ENCODE measurements around the gene MDP1.

Gene MDP1

DNA sequence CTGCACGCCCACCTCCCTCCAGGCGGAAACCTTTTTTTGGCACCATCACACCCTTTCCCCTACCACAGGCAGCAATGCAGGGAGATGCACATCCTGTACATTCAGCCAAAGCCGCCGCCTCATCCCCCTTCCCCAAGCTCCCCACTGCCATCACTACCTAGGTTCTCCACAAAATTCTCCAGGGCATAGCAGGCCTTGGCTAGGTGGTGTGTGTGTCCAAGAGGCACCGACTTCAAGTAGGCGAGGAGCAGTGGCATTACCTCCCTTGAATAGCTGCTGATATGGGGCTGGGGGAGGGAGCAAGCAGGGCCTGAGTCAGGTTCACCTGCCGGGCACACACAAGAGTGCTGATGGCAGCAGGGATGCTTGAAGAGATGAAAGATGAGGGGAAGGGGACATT lies 30.8 kb downstream of the MDP1 start:
- FAIRE-seq: no peak
- DNase-seq (ENCODE audit: extremely low spot score, insufficient read length, low read depth): no peak

DNA sequence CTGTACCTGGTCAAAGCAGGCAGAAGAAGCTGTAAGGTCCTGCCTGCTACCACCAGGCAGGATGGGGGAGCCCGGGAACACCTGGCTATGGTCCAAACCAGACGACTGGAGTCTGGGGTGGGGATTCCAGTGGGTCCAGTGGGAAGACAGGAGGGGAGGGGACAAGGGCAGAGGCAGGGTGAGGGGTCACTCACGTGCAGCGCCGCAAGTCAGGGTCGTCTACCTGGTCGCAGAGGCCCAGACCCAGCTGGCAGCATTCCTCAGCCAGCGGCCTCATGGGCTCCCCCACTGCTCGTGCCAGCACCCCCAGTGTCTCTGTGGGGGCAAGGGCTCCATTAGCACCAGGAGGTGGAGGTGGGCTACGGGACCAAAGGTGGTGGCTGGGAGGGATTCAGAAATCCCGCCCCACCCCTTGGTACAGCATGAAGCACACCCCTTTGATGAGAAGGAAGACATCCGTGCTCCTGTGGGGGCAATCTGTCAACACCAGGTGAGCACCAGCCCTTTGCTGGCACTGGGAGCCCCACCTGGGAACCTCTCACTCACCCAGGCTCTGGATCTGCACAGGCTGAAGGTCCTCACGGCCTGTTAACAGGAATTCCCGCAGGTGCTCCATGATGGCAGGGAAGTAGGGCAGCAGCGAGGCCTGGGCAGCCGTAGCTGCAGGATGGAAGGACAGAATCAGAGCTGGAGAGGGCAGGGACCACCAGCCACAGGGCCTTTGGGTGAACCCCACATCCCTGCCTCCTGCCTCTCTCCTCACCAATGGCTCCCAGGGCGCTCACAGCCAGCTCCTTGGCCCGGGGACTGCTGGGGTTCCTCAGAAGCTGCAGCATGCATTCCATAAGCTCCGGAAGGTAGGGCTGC lies 31.5 kb downstream of the MDP1 start:
- FAIRE-seq (no peak), DNase-seq (ENCODE audit: extremely low spot score, insufficient read length, low read depth) (no peak)

DNA sequence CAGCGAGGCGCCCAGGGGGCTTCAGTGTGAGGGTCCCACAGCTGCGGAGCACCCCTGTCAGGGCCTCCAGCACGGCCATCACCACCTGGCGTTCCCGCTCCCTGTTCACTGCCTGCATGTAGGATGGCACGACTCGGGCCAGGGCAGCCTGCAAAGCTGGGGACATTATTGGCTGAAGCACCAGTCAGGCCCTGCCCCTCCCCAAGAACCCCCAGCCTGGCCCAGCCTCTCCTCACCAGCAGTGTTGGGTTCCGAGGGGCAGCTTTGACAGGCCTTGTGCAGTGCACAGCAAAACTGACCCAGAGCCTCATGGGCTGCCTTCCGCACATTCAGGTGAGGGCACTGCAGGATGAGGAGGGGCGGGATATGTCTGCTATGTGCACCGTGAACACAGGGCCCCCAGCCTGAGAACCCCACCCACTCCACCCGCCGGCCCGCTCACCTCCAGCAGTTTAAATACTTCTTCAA lies 32.8 kb downstream of the MDP1 start:
- DNase-seq (ENCODE audit: extremely low spot score, insufficient read length, low read depth) (no peak), FAIRE-seq (no peak)

DNA sequence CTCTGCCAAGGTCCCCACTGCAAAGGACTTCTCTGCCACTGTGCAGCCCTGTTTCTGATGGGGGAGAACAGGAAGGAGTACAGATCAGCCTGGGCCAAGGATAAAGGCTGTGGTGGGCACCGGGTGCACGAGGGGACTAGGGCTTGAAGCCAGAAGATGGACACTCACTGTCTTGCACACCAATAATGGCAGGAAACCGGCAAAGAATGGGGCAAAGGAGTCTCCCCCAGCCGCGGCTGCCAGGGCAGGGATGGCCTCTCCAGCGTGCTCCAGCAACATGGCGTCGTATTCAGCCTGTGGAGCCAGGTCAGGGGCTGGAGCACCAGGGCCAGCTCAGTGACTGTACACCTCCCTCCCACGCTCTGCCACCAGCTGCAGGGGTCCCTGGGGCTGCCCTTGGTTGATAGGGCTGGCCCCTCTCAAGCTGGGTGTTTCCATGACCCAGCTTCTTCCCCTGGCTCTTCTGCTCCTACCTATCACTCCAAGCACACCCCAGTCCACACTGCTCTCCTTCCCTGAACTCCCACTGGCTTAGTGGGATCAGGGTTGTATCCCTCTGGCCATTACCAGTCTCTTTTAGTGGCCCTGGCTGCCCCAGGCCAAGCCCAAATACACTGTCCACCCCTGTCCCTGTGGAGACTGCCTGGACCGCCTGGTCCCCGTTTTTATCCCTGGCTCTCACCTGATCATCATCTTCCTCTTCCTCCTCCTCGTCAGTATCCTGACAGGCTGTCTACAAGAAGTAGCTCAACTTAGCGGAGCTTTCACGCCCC lies 33.6 kb downstream of the MDP1 start:
- DNase-seq (ENCODE audit: extremely low spot score, insufficient read length, low read depth): no peak
- no peak for FAIRE-seq

DNA sequence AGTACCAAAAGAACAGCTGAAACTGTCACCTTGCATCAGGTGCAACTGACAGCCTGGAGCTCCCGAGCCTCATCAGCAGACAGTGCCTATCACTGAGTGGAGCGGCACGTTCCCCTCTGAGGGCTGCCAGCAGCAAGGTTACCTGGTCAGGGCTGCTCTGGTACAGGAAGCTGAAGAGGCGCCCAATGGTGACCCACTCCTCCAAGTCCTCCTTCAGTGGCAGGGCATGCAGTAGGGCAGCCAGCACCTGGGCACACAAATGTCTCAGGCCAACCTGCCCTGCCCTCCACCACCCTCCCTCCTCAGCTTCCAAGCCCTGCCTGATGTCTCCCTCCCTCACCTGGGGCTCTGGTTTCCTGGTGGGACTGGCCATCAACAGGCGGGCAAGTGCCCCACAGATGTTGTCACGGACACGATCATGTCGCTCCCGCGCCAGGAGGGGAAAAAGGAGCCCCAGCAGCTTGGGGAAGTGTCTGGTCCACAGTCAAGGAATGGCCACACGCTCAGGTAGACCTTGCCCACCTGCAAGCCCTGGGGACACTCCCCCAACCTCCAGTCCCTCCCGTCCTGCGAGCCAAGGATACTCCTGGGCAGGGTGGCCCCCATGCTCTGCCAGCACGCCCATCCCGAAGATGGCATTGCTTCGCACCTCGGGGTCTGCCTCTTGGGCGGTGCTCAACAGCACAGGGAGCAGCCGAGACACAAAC lies 34.3 kb downstream of the MDP1 start:
- FAIRE-seq (no peak), DNase-seq (ENCODE audit: extremely low spot score, insufficient read length, low read depth) (no peak)

DNA sequence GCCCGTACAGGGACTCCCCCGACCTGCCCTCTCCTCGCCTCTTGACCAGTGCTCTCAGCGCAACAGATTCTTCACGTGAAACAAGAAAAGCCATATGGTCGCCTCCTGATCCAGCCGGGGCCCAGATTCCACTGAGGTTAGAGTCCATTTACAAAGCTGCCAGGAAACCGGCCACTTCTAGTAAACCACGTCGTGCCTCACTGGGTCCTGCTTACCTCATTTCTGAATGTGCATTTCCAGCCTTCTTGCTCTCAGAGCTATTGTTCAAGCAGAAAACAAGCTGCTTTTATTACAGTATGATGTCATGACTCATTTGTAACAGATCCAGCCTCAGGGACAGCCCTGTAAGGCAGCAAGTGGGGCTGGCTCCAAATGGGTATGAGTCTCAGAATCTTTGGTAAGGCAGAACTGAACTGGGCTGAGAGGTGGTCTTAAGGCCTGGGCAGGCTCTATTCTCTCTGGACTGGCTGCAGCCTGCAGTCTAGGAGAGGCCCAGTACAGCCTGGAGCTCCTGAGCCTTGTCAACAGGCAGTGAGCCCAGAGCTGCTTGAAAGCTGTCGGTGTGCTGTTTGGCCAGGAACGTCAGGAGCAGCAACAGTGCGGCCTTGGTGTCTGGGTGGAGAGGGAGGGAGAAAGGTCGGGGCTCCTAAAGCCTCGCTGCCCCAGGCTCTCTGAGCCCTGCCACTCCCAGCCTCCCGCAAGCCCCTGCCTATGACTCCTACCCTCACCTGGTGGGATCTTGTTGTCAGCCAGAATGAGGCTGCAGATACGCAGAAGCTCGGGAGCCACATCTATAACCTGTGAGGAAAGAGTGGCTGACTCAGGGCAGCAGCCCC lies 35.7 kb downstream of the MDP1 start:
- no peak for FAIRE-seq

DNA sequence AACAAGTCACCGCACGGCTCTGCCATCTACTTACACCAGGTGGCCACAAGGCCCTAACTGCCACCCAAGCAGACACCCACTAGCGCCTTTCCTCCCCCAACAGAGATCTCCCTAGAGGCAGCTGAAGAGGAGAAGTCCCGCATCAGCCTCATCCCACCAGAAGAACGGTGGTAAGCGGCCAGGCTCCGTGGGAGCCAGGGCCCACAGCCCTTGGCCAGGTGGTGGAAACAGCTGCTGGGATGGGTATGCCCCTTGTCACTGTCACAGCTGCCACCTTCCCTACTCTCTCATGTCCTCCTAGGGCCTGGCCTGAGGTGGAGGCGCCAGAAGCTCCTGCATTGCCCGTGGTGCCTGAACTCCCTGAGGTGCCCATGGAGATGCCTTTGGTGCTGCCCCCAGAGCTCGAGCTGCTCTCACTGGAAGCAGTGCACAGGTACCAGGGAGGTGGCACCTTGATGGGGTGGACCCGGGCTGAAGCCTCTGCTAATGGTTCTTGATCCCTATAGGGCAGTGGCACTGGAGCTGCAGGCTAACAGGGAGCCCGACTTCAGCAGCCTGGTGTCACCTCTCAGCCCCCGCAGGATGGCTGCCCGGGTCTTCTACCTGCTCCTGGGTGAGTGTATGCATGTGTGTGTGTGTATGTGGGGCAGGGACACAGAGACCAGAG lies 36.4 kb downstream of the MDP1 start:
- no peak for FAIRE-seq

More for the DNA sequence above, 35.7 kb downstream of the MDP1 start:
- no peak for DNase-seq (ENCODE audit: extremely low spot score, insufficient read length, low read depth)

DNA sequence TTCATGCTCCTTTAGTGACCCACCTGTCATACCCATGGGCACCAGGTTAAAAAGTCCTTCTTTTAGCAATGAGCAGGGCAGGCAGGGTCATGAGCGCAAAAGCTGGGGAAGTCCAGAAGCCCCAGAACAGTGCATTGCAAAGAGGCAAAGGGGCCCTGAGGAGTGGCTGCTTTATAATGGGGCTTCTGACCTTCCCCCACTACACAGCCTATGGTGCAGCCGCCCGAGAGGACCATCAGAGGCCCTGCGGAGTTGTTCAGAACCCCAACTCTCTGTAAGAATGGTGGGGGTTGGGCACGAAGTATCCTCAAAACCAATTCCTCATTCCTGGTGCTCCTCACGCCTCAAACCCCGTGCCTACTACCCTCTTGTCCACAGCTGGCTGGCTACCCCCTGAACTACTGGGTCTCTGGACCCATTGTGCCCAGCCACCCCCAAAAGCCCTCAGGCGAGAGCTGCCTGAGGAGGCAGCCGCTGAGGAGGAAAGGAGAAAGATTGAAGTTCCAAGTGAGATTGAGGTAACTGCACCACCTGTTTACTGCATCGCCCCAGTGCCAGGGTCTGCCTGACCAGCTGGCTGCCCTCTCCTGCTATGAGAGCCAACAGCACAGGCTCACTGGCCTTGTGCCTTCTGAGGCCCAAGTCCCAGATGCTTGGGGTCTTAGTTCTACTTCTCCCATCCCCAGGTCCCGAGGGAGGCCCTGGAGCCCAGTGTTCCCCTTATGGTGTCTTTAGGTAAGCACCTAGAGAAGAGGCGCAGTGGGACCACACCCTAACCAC lies 37.3 kb downstream of the MDP1 start:
- DNase-seq (ENCODE audit: extremely low spot score, insufficient read length, low read depth): no peak
- no peak for FAIRE-seq

More for the DNA sequence above, 36.4 kb downstream of the MDP1 start:
- DNase-seq (ENCODE audit: extremely low spot score, insufficient read length, low read depth): no peak

DNA sequence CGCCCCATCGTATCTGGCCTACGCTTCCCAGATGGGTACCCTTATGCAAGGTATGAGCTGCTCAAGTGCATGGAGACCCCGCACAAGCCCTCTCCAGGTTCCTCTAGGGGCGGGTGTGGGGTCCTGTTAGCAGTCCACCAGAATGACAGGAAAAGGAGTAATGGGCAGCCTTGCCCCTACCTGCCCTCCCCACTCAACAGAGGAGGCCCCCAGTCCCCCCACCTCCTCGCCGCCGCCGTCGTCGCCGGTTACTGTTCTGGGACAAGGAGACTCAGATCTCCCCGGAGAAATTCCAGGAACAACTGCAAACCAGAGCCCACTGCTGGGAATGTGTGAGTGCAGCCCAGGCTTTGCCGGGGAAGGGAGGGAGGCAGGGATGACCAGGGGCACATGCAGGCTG lies 38.0 kb downstream of the MDP1 start:
- DNase-seq (ENCODE audit: extremely low spot score, insufficient read length, low read depth) (no peak), FAIRE-seq (no peak)

DNA sequence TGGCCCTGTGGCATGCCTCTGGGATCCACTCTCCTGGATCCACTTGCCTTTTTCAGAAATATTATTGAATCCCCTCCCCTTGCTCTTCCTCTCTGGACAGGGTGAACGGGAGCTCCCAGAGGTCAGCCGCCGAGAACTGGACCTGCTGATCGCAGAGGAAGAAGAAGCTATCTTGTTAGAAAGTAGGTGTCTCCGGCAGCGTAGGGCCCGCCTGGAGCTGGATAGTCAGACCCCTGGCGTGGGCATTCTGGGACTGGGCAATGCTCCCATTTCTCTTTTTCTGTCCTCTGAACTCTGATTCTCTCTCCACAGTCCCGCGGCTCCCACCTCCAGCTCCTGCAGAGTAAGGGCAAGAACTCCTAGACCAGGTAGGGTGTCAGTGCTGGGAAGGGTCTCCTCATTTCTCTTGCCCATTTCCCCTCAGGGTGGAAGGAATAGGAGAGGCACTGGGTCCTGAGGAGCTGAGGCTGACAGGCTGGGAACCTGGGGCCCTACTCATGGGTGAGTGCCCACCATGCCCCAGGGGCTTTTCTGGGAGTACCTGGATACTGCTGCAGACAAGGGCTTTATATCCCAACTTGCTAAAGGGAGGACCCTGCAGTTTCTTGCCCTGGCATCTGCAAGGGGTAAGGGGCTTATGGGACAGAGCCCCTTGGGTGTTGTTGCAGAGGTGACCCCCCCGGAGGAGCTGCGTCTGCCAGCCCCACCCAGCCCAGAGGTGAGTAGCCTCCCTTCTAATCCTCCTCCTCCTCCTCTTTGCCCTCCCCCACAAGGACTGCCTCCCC lies 38.6 kb downstream of the MDP1 start:
- DNase-seq (ENCODE audit: extremely low spot score, insufficient read length, low read depth): no peak
- no peak for FAIRE-seq

DNA sequence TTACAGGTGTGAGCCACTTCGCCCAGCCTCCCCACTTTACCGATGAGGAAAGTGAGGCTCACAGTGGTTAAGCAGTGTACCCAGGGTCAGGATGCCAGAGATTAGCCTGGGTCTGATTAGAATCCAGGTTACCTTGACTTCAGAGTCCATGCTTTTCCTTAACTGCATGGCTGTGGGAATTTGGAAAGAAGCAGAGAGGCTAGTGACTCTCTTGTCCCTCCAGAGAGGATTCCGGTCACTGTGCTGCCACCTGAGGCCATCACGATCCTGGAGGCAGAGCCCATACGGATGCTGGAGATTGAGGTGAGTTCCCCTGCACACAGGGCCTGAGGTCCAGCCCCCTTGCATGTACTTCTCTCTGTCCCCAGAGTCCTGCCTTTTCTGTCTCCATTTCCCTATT lies 39.3 kb downstream of the MDP1 start:
- no peak for FAIRE-seq
- DNase-seq (ENCODE audit: extremely low spot score, insufficient read length, low read depth): no peak

DNA sequence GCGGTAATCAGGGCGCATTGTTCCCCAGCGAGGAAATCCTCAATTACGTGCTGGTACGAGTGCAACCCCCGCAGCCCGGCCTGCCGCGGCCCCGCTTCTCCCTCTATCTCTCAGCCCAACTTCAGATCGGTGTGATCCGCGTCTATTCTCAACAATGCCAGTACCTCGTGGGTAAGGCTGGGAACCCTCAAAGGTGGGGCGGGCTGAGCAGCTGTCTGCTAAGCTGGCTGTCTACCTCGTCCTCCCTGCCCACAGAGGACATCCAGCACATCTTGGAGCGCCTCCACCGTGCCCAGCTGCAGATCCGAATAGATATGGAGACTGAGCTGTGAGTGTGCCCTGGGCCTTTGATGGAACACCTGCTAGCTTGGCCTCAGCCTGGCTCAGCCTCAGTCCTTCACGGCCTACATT lies 43.0 kb downstream of the MDP1 start:
- DNase-seq (ENCODE audit: extremely low spot score, insufficient read length, low read depth) (no peak), FAIRE-seq (no peak)

DNA sequence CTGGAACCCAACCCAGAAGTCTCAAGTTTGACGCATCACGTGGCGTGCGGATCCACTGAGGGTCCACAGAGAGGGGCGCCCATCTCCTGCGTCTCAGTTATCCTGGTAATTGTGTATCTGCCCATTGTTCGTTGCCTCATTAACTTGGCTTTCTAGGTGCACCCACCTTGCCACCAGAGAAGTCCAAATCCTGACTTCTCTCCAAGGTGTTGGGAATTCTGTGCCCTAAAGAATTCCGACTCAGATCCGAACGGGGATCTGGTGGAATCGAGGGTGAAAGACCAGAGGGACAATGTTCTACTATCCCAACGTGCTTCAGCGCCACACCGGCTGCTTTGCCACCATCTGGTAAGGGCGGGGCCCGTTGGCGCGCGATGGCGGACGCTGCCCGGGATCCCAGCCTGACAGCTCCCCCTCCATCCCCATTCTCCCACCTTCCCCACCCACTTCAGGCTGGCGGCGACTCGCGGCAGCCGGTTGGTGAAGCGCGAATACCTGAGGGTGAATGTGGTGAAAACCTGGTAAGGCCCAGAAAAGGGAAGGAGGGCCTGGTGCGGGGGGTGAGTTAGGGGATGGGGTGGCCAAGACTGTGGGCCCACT lies 43.5 kb downstream of the MDP1 start:
- DNase-seq (ENCODE audit: extremely low spot score, insufficient read length, low read depth): no peak
- FAIRE-seq: no peak

DNA sequence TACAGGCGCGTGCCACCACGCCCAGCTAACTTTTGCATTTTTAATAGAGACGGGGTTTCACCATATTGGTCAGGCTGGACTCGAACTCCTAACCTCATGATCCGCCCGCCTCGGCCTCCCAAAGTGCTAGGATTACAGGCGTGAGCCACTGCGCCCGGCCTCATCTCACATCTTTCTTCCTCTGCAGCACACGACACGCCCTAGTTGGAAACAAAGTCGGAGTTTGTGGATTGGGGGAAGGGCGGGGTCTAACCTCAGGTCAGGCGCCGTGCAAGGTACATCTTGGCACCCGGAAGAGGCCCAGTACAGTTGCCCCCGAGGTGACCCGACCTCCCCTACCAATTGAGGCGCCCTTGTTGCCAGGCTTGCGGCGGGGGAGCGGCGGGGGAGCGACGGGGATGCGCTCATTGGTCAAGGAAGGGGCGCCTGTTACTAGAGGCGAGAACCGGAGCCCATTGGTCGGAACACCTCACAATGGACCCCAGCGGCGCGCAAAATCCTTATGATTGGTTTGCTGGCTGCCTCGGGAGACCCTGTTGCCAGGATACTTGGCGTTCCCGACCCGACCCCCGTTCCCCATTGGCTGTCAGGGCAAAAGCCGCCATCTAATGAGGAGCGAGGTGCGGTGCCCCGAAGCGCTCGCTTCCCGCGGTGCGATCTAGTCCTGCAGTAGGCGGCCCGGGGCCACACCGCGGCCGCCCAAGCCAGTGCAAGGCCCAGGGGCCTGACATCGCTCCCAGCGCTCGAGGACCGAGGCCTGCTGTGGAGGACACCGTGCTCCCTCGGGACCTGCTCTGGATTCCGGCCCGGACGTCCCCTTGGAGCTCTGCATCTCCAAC lies 44.2 kb downstream of the MDP1 start, which contains the start of gene REC8:
Gene REC8 (plus strand): TSS at position 659 of the 839 bp plus-strand sequence. CDS start 473 bp downstream, outside the sequence.
- peak; percentile 91 for DNase-seq (ENCODE audit: extremely low spot score, insufficient read length, low read depth)
- FAIRE-seq: peak; percentile 94

DNA sequence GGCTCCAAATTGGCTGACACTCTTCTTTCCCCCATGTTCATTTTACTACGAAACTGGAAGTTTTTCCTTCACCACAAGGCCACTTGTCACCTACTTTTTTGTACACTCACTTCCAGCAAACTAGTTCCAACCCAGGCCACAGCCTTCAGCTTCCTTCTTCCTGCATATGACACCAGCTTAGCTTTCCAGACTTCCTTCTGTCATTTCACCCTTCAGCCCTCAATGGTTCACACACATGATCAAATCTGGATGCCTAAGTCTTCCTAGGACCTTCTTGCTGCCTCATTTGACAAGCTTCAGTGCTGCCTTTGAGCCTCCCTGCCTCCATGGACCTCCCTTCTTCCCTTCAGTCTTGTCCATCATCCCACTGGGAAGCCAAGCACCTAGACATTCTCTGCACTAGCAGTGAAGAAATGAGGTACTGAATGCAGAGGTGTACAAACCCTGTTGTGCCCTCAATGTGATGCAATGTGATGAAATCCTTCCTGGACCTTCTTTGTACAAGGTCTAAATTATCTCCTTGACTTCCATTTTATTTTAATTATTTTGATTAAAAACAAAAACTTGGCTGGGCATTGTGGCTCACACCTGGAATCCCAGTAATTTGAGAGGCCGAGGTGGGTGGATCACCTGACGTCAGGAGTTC lies 48.3 kb downstream of the MDP1 start:
- no peak for DNase-seq (ENCODE audit: extremely low spot score, insufficient read length, low read depth)
- FAIRE-seq: no peak

DNA sequence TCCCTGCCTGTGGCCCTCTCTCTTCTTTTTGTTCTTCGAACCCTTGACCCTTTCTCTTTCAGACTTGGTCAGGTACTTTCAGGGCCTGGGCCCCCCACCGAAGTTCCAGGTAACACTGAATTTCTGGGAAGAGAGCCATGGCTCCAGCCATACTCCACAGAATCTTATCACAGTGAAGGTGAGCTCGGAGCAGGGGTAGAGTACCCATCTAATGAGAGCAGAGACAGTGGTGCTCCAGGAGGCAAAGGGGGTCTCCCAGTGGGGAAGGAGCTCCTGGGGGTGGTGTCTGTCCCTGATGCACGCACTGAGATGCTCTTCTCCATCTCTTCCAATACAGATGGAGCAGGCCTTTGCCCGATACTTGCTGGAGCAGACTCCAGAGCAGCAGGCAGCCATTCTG lies 50.1 kb downstream of the MDP1 start:
- no peak for FAIRE-seq
- no peak for DNase-seq (ENCODE audit: extremely low spot score, insufficient read length, low read depth)
